ENCODE results near the gene DOCK11. TPM values are rescaled to one million over a fixed set of nuclear protein-coding genes. Genes with fewer than 3 reads are reported as not detected.

DOCK11 gene
- total RNA-seq, 1 donor from 2014 or later = 76.2 TPM

DNA sequence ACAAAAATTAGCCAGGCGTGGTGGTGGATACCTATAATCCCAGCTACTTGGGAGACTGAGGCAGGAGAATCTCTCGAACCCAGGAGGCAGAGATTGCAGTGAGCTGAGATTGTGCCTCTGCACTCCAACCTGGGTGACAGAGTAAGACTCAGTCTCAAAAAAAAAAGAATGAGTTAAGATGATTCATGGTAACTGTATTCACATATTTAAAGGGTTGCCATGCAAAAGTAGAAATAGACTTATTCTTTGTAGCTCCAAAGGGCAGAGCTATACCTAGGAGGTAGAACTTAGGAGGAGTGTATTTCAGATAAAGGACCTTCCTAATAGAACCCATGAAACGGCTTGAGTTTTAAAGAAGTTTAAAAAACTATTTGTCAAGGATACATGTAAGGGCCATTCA lies 127.4 kb downstream of the DOCK11 start:
- Histone ChIP-seq H3K27me3 (ENCODE audit: low read depth) (no peaks in the 10 kb centered on the region), H3K9me3 (no peaks in the 10 kb centered on the region), H3K4me1 (no peaks in the 10 kb centered on the region), H3K4me3 (no peak overlapping the region), H3K27ac (no peak overlapping the region), H3K36me3 (peaks cover 40% of the 10 kb centered on the region)
- intact Hi-C loops (cut with DNase I) = no loop called here
- TF ChIP-seq, protein P1, sequence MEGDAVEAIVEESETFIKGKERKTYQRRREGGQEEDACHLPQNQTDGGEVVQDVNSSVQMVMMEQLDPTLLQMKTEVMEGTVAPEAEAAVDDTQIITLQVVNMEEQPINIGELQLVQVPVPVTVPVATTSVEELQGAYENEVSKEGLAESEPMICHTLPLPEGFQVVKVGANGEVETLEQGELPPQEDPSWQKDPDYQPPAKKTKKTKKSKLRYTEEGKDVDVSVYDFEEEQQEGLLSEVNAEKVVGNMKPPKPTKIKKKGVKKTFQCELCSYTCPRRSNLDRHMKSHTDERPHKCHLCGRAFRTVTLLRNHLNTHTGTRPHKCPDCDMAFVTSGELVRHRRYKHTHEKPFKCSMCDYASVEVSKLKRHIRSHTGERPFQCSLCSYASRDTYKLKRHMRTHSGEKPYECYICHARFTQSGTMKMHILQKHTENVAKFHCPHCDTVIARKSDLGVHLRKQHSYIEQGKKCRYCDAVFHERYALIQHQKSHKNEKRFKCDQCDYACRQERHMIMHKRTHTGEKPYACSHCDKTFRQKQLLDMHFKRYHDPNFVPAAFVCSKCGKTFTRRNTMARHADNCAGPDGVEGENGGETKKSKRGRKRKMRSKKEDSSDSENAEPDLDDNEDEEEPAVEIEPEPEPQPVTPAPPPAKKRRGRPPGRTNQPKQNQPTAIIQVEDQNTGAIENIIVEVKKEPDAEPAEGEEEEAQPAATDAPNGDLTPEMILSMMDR (IDR thresholded peaks at IDR 0.05) = no peak
- no peak for ATAC-seq
- no peak for DNase-seq

DNA sequence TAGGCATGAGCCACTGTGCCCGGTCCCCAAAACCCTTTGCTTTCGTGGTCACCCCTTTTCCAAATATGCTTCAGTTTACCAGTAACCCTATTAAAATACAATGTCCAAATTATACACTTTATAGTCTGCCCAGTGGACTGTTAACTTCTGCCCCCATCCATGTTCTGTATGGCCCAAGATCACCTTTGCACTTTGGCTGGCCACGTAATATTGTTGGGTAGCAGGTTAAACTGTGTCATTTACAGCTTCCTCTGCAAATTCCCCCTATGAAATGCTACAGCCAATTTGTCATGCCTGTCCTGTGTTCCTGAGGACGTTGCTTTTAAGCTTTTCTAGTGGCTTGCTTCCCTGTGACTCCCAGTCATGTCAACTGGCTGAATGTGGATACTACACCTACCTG lies 130.7 kb downstream of the DOCK11 start:
- intact Hi-C loops (cut with DNase I) = no loop called here
- no peak for DNase-seq

DNA sequence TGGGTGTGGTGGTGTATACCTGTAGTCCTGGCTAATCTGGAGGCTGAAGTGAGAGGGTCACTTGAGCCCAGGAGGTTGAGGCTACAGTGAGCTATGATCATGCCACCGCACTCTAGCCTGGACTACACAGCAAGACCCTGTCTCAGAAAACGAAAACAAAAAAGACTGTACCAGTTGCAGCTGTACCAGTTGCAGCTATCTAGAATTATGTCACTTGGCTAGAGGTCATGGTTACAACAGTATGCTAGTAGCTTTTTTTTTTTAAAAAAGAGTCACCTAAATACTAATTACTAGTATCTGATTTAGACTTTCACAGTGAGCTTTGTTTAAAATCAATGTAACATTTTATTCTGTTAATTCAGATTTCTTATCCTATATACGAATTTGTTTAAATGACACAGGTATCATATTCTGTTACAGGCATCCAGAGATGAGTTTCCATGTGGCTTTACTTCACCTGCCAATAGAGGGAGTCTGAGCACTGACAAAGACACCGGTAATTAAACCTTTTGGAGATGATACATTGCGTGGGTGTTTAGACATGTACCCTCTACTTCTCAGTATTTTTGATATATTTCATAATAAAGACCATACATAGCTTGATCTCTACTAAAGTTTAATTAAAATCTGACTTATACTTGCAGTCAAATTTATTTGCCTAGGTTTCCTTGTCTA lies 131.6 kb downstream of the DOCK11 start:
- Histone ChIP-seq H3K4me3 (no peak overlapping the region), H3K27ac (no peak overlapping the region), H3K4me1 (no peaks in the 10 kb centered on the region), H3K36me3 (peaks cover 43% of the 10 kb centered on the region), H3K9me3 (no peaks in the 10 kb centered on the region), H3K27me3 (ENCODE audit: low read depth) (no peaks in the 10 kb centered on the region)
- intact Hi-C loops (cut with DNase I) = no loop called here
- DNase-seq = no peak
- ATAC-seq = no peak
- TF ChIP-seq, protein P1 (IDR thresholded peaks at IDR 0.05) = no peak

More for the DNA sequence above, 130.7 kb downstream of the DOCK11 start:
- Histone ChIP-seq H3K4me3 (no peak overlapping the region), H3K9me3 (no peaks in the 10 kb centered on the region), H3K36me3 (peaks cover 43% of the 10 kb centered on the region), H3K4me1 (no peaks in the 10 kb centered on the region), H3K27me3 (ENCODE audit: low read depth) (no peaks in the 10 kb centered on the region), H3K27ac (no peak overlapping the region)
- ATAC-seq = no peak
- TF ChIP-seq, protein P1 (IDR thresholded peaks at IDR 0.05) = no peak

DNA sequence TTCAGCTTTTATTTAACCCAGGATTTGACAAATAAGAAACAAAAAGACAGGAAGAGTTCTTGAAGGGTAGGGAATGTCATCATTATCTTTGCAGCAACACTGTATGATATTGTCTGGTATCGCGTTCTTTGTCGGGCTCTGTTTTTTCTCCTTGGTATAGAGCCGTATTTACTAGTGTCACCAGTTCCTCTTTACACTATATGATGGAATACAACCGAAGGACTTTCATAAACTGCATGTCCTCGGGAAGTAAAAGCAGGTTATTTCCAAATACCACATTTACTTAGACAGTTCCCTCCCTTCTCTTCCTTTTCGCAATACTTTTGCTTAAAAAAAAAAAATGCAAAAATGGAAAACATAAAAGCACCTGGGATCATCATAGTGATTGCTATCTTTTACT lies 135.2 kb downstream of the DOCK11 start:
- Histone ChIP-seq H3K4me3 (no peak overlapping the region), H3K9me3 (no peaks in the 10 kb centered on the region), H3K27ac (no peak overlapping the region), H3K36me3 (peaks cover 35% of the 10 kb centered on the region), H3K27me3 (ENCODE audit: low read depth) (no peaks in the 10 kb centered on the region), H3K4me1 (no peaks in the 10 kb centered on the region)
- ATAC-seq (peak; percentile 50 to 54), DNase-seq (no peak)
- TF ChIP-seq, protein P1 (IDR thresholded peaks at IDR 0.05) = no peak
- intact Hi-C loops (cut with DNase I) = no loop called here

DNA sequence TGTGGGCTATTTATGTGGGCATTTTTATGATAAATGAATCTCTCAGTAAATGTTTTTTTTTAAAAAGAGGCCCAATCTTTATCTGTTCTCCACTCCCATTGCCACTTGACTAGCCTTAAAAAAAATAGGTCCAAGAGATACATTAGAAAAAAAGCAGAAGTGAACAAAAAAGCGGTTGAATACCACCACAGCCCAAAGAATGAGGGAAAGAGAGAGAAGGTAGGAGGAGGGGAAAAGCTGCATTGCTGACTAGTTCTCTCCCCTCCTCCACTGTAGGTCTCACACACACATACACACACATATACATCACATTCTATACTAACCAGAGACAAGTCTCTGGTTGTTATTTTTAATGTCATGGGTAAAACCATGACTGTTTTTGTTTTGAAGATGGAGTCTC lies 136.0 kb downstream of the DOCK11 start:
- TF ChIP-seq, protein P1 (IDR thresholded peaks at IDR 0.05) = no peak
- ATAC-seq = no peak
- Histone ChIP-seq H3K4me1 (no peaks in the 10 kb centered on the region), H3K4me3 (no peak overlapping the region), H3K27ac (no peak overlapping the region), H3K9me3 (no peaks in the 10 kb centered on the region), H3K36me3 (peaks cover 42% of the 10 kb centered on the region), H3K27me3 (ENCODE audit: low read depth) (no peaks in the 10 kb centered on the region)
- intact Hi-C loops (cut with DNase I) = no loop called here
- no peak for DNase-seq
